GM12874 (cell line): ENCODE measurements around the gene RAB24.

Experiments
- TF ChIP-seq, protein P1 (sequence below): IDR thresholded peaks from 2 replicates; pipeline ENCODE4 v1.5.1; 2011; ENCODE audit warnings: low read depth, mild to moderate bottlenecking, control low read depth, low read length, moderate library complexity; ENCODE audit not compliant: insufficient read depth

Gene RAB24

DNA sequence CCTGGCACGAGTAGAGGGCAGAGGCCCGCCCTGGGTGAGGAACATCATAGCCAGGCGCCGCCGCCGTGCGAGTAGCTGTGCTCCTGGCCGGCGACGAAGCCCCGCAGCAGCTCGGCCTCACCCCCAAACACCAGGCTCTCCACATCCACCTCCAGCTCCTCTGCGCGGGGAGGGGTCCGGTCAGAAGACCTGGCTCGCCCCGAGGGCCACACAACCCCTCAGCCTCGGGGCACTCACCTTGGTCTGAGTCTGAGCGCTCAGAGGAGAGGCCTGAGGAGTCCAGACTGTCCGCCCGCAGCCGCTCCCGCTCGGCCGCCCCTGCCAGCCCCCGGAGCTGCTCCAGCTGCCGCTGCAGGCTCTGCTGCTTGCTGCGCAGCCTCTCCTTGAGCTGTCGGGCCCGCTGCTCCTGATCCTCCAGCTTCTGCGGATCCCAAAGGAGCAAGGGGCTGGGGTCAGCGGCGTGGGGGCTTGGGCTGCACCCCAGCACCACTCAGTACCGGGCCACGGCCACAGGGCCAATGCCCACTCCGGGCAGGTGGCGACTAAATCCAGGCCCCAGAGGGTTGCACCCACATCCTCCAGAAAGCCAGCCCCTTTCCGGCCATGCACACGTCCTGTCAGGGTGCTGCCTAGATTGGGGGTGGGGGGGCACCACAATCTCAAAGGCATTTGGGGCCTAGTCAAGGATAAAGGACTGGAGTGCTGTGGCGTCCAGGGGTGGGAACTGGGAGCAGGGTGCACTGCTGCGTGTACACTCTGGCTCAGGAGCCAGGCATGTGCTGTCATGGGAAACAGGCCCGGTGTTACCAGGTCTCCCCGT, 4.2 kb upstream of the RAB24 start:
- TF ChIP-seq, protein P1, sequence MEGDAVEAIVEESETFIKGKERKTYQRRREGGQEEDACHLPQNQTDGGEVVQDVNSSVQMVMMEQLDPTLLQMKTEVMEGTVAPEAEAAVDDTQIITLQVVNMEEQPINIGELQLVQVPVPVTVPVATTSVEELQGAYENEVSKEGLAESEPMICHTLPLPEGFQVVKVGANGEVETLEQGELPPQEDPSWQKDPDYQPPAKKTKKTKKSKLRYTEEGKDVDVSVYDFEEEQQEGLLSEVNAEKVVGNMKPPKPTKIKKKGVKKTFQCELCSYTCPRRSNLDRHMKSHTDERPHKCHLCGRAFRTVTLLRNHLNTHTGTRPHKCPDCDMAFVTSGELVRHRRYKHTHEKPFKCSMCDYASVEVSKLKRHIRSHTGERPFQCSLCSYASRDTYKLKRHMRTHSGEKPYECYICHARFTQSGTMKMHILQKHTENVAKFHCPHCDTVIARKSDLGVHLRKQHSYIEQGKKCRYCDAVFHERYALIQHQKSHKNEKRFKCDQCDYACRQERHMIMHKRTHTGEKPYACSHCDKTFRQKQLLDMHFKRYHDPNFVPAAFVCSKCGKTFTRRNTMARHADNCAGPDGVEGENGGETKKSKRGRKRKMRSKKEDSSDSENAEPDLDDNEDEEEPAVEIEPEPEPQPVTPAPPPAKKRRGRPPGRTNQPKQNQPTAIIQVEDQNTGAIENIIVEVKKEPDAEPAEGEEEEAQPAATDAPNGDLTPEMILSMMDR = no peak

DNA sequence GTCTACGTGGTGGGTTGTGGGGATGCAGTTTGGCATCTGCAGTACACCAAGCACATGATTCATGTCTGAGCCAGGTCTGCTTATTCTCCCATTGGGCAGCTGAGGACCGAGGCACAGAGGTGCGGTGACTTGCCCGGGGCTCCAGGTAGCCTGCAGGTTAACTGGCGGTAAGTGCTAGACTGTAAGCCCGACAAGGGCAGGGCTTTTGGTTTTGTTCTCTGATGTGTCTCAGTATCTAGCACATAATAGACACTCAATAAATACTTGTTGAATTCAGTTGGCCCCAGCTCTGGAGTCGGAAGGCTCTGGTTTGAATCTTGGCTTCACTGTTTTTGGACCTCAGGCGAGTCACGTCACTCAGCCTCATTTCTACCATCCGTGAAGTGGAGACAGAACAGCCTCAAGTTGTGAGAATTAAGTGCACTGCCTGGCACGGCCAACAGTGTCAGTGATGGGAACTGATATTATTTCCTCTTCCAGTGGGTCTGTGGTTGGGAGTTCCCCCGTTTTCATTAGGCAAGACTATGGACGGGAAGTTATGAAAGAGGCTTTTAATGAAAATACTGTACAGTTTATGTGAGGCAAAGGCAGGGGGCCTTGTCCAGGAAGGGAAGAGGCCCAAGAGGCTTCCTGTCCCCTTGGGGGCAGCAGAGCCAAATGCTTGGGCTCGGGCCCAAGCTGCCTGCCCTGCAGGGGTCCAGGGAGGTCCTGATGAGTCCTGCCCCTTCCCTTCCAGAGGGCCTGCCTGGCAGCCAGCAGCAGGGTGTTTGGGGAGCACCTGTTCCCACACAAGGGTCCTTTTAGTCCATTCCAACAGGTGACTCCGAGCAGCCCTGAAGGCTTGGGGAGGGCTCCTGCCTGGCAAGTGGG, 3.4 kb upstream of the RAB24 start:
- TF ChIP-seq, protein P1 = no peak

DNA sequence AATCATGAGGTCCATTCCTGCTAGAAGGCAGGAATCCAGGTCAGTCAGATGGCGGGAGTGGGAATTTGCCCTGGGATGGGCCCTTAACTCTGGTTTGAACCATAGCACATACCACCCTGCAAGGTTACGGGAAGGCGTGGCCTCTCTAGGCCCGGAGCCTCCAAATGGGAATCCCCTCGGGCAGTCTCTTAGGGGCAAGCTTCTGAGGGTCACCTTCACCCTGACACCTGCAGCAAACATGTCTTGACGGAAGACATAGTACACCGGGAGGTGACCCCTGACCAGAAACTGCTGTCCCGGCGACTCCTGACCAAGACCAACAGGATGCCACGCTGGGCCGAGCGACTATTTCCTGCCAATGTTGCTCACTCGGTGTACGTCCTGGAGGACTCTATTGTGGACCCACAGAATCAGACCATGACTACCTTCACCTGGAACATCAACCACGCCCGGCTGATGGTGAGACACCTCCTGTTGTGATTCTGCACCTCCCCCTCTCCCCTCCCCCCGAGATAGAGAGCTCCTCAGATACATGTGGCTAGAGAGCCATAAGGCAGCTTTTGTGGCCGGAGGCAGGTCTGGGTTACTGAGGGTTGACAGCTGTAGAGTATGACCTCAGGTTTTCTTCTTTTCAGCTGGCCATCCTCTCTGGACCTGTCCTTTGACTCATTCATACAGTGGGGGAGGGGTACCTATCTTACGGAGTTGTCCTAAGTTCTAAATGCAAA, 1.0 kb upstream of the RAB24 start:
- TF ChIP-seq, protein P1 = no peak

DNA sequence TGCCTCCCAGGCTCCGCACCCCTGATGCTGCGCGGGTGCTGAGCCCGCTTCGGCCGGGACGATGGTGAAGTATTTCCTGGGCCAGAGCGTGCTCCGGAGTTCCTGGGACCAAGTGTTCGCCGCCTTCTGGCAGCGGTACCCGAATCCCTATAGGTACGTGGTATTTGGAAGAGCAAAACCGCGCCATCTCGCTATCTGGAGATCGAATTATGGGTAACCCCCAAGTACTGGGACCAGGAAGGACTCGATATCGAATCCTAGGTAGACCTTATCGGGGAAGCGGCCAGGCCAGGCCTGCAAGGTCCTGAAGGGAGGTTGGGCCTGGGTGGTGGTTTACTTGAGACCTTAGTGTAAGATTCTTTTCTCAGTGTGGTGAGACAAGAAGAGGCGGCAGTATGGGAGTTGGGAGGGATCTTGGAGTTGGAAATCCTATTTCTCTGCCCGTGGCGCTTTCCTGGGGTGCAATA, 439 bp upstream of the RAB24 start:
- TF ChIP-seq, protein P1 = no peak

DNA sequence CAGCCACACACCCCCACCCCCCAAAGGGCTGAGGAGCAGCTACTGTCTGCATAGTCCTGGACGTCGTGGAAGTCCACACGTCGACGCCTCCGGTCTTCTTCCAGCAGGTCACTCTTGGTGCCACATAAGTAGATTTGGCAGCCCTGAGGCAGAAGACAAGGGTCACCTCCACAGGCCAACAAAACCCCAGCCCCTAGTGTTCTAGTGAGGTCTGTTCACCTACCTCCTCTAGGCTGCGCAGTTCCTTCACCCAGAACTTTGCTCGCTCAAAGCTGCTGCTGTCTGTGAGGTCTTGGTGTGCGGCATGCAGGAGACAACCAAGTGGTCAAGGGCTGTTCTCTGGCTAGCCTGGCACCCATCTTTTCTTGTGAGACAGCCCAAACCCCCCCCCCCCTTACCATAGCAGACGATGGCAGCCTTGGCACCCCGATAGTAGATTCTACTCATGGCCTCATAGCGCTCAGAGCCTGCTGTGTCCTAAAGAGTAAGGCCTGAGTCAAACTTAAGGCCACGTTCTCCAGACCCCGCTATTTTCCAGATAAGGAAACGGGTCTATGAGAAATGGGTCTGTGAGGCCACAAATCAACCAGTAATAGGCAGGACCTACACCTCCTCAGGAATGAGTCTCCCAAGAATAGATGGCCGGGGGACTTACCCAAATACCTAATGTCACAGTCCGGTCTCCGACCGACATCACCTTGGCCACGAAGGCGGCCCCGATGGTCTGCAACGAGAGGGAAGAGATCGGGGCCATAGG, 987 bp downstream of the RAB24 start:
- TF ChIP-seq, protein P1 = peak; percentile 45; the same call in 1 of the 2 replicates

DNA sequence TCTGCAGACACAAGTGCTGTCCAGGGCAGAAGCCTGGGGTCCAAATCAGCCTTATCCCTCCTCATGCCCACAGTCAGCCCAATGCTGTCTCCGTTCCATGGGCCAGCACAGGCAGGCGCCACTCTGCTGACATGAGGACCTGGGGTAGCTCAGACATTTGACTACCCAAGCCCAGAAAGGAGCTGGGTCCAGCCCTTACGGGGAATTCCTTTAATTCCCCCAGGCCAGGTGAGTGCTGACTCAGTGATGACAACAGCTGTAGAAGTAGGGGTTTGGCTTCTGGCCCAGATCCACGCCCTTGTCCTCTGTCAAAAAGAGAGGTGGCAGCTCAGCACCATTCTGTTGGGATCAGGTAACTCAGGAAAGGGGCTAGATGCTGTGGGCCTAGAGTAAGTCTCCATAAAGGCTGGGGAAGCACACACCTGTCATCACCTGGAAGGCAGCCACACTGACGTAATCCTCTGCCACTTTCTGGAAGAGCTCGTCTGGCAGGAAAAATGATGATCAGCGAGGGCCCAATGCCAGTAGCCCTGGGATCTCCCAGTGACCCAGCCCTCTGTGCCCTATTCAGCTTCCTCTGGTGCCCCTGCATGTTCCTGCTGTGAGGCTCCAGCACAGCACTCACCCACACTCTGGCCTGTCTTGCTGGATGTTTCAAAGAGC, 1.9 kb downstream of the RAB24 start:
- TF ChIP-seq, protein P1 = no peak
